Measurements from ENCODE around the gene AGAP2.

The AGAP2 gene

GRCh38 chr12:57766464-57767304 lies 28.1 kb upstream of the AGAP2 start, which contains the start of gene CYP27B1:
Gene CYP27B1 (minus strand): TSS chr12:57767078. CDS start chr12:57767041, 37 bp downstream.
- Histone ChIP-seq H3K4me1 (ENCODE audit: insufficient read depth, low read length) (peaks cover 9% of the 10 kb centered on the region; the same call in 1 of the 2 replicates), H3K4me3 (ENCODE audit: low read length) (peak within 1 kb of the TSS; percentile 82), H3K36me3 (ENCODE audit: insufficient read depth, low read depth, low read length) (peaks cover 34% of the 10 kb centered on the region), H3K27me3 (ENCODE audit: insufficient read depth, low read length) (peaks cover 58% of the 10 kb centered on the region), H3K9me3 (ENCODE audit: insufficient read depth, low read depth, low read length) (no peaks in the 10 kb centered on the region), H3K27ac (ENCODE audit: low read length) (no peak within 1 kb of the TSS), H3K9ac (ENCODE audit: low read depth, low read length) (peak within 1 kb of the TSS; percentile 33; the same call in 1 of the 2 replicates)

GRCh38 chr12:57765698-57766463 lies 27.3 kb upstream of the AGAP2 start:
- Histone ChIP-seq H3K4me3 (ENCODE audit: low read length) (peak overlapping the region; percentile 82), H3K9ac (ENCODE audit: low read depth, low read length) (no peak overlapping the region), H3K27ac (ENCODE audit: low read length) (no peak overlapping the region), H3K4me1 (ENCODE audit: insufficient read depth, low read length) (peaks cover 9% of the 10 kb centered on the region; the same call in 1 of the 2 replicates), H3K36me3 (ENCODE audit: insufficient read depth, low read depth, low read length) (peaks cover 32% of the 10 kb centered on the region), H3K9me3 (ENCODE audit: insufficient read depth, low read depth, low read length) (no peaks in the 10 kb centered on the region), H3K27me3 (ENCODE audit: insufficient read depth, low read length) (peaks cover 66% of the 10 kb centered on the region)

- Histone ChIP-seq H3K27me3 (ENCODE audit: insufficient read depth, low read length) (peaks cover 69% of the 10 kb centered on the region), H3K4me3 (ENCODE audit: low read length) (peak overlapping the region; percentile 82), H3K36me3 (ENCODE audit: insufficient read depth, low read depth, low read length) (peaks cover 24% of the 10 kb centered on the region), H3K9me3 (ENCODE audit: insufficient read depth, low read depth, low read length) (no peaks in the 10 kb centered on the region), H3K27ac (ENCODE audit: low read length) (no peak overlapping the region), H3K9ac (ENCODE audit: low read depth, low read length) (peak overlapping the region; percentile 55; the same call in 1 of the 2 replicates), H3K4me1 (ENCODE audit: insufficient read depth, low read length) (peaks cover 9% of the 10 kb centered on the region; the same call in 1 of the 2 replicates)
These were observed 26.6 kb upstream of the AGAP2 start for GRCh38 chr12:57765003-57765697.

GRCh38 chr12:57764662-57765002 lies 26.1 kb upstream of the AGAP2 start:
- H3K36me3 ChIP-seq (ENCODE audit: insufficient read depth, low read depth, low read length): peaks cover 19% of the 10 kb centered on the region
- no peaks in the 10 kb centered on the region for H3K9me3 ChIP-seq (ENCODE audit: insufficient read depth, low read depth, low read length)
- H3K9ac ChIP-seq (ENCODE audit: low read depth, low read length): peak overlapping the region; percentile 55; the same call in 1 of the 2 replicates
- peaks cover 9% of the 10 kb centered on the region; the same call in 1 of the 2 replicates for H3K4me1 ChIP-seq (ENCODE audit: insufficient read depth, low read length)
- H3K27me3 ChIP-seq (ENCODE audit: insufficient read depth, low read length): peaks cover 69% of the 10 kb centered on the region
- no peak overlapping the region for H3K27ac ChIP-seq (ENCODE audit: low read length)
- H3K4me3 ChIP-seq (ENCODE audit: low read length): peak overlapping the region; percentile 82

DNA sequence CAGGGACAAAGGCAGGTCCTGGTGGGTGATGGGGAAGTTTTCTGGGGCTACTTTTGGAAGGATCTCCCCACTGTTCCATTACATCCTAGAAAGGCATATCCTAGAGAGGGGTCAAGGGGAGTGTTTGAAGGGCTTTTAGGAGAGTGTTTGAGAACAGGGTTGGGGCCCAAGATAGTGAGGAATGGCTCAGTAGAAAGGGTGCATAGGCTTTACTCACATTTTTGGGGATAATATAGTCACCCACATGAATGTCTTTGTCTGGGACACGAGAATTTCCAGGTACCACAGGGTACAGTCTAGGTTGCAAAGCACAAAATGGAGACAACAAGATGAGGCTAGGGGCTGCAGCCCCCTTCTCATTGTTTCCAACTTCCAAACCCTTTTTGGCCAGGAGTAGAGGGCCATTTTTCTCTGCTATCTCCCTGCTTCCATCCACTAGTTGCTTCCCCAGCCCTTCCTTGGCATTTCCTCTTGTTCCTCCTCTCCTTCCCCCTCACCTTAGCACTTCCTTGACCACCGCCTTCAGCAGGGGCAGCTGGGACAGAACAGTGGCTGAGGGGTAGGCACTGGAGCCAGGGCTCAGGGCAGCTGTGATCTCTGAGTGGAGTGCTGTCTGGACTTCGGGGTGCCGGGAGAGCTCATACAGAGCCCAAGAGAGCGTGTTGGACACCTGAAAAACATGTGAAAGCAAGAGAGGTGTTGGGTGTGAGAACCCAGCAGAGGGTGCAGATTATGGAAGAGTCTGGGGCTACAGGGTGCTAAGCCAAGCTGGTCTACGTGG lies 25.5 kb upstream of the AGAP2 start:
- peaks cover 14% of the 10 kb centered on the region for H3K36me3 ChIP-seq (ENCODE audit: insufficient read depth, low read depth, low read length)
- H3K4me3 ChIP-seq (ENCODE audit: low read length): peak overlapping the region; percentile 82; the same call in 1 of the 2 replicates
- no peak overlapping the region for H3K27ac ChIP-seq (ENCODE audit: low read length)
- peaks cover 69% of the 10 kb centered on the region for H3K27me3 ChIP-seq (ENCODE audit: insufficient read depth, low read length)
- no peak overlapping the region for H3K9ac ChIP-seq (ENCODE audit: low read depth, low read length)
- no peaks in the 10 kb centered on the region for H3K9me3 ChIP-seq (ENCODE audit: insufficient read depth, low read depth, low read length)
- peaks cover 9% of the 10 kb centered on the region; the same call in 1 of the 2 replicates for H3K4me1 ChIP-seq (ENCODE audit: insufficient read depth, low read length)

- Histone ChIP-seq H3K36me3 (ENCODE audit: insufficient read depth, low read depth, low read length) (no peaks in the 10 kb centered on the region), H3K9me3 (ENCODE audit: insufficient read depth, low read depth, low read length) (no peaks in the 10 kb centered on the region), H3K27ac (ENCODE audit: low read length) (no peak overlapping the region), H3K4me3 (ENCODE audit: low read length) (no peak overlapping the region), H3K4me1 (ENCODE audit: insufficient read depth, low read length) (peaks cover 9% of the 10 kb centered on the region; the same call in 1 of the 2 replicates), H3K9ac (ENCODE audit: low read depth, low read length) (no peak overlapping the region), H3K27me3 (ENCODE audit: insufficient read depth, low read length) (peaks cover 72% of the 10 kb centered on the region)
These were observed 23.9 kb upstream of the AGAP2 start for GRCh38 chr12:57762463-57762862.

- H3K27ac ChIP-seq (ENCODE audit: low read length): no peak overlapping the region
- no peaks in the 10 kb centered on the region for H3K36me3 ChIP-seq (ENCODE audit: insufficient read depth, low read depth, low read length)
- H3K4me1 ChIP-seq (ENCODE audit: insufficient read depth, low read length): peaks cover 6% of the 10 kb centered on the region; the same call in 1 of the 2 replicates
- no peak overlapping the region for H3K4me3 ChIP-seq (ENCODE audit: low read length)
- no peak overlapping the region for H3K9ac ChIP-seq (ENCODE audit: low read depth, low read length)
- peaks cover 72% of the 10 kb centered on the region for H3K27me3 ChIP-seq (ENCODE audit: insufficient read depth, low read length)
- H3K9me3 ChIP-seq (ENCODE audit: insufficient read depth, low read depth, low read length): no peaks in the 10 kb centered on the region
These were observed 23.0 kb upstream of the AGAP2 start for GRCh38 chr12:57761391-57761998.

- peaks cover 72% of the 10 kb centered on the region for H3K27me3 ChIP-seq (ENCODE audit: insufficient read depth, low read length)
- no peaks in the 10 kb centered on the region for H3K9me3 ChIP-seq (ENCODE audit: insufficient read depth, low read depth, low read length)
- H3K4me3 ChIP-seq (ENCODE audit: low read length): no peak overlapping the region
- H3K4me1 ChIP-seq (ENCODE audit: insufficient read depth, low read length): peaks cover 7% of the 10 kb centered on the region; the same call in 1 of the 2 replicates
- no peak overlapping the region for H3K9ac ChIP-seq (ENCODE audit: low read depth, low read length)
- H3K27ac ChIP-seq (ENCODE audit: low read length): no peak overlapping the region
- no peaks in the 10 kb centered on the region for H3K36me3 ChIP-seq (ENCODE audit: insufficient read depth, low read depth, low read length)
These were observed 21.9 kb upstream of the AGAP2 start for GRCh38 chr12:57760347-57760982.

DNA sequence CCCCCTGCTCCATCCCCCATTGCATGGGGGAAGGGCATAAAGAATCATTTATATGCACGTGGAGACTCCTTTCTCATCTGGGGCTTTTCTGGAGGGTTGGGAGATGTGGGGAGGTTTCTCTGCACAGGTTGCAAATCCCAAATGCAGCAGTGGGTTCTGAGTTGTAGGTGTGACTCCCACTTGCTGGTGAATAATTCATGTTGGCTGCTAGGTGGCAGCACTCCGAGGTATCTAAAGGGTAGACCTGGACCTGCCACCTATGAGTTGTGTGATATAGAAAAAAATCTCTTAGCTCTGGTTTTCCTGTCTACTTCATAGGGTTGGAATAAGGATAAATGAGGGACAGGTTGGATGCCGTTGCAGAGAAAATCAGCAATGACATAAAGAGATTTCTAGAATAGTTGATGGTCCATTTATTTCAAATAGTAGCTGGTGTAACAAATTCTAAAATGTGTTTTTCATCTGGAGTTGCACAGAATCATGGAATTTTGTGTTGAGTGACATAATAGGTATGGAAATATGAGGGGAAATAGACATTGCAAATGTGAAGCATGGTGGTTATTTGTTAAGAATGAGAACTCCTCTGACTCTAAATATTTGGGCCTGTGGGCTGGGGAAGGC lies 20.9 kb upstream of the AGAP2 start:
- no peaks in the 10 kb centered on the region for H3K9me3 ChIP-seq (ENCODE audit: insufficient read depth, low read depth, low read length)
- H3K27me3 ChIP-seq (ENCODE audit: insufficient read depth, low read length): peaks cover 67% of the 10 kb centered on the region
- no peak overlapping the region for H3K9ac ChIP-seq (ENCODE audit: low read depth, low read length)
- no peak overlapping the region for H3K27ac ChIP-seq (ENCODE audit: low read length)
- peaks cover 7% of the 10 kb centered on the region; the same call in 1 of the 2 replicates for H3K4me1 ChIP-seq (ENCODE audit: insufficient read depth, low read length)
- no peak overlapping the region for H3K4me3 ChIP-seq (ENCODE audit: low read length)
- no peaks in the 10 kb centered on the region for H3K36me3 ChIP-seq (ENCODE audit: insufficient read depth, low read depth, low read length)
